HEK293 (cell line): ENCODE measurements around the gene RNASE4.
A peak's percentile ranks its signal among the peaks of the same experiment; 100 is the strongest.

Experiments
- EGR2 ChIP-seq: fragments of 450-650 bp; formaldehyde crosslinking; IDR thresholded peaks from 2 replicates; pipeline ENCODE4 v1.5.1; 2016; ENCODE audit warnings: low read depth, missing biosample characterization, missing genetic modification characterization
- KLF8 ChIP-seq: fragments of 450-650 bp; formaldehyde crosslinking; IDR thresholded peaks from 2 replicates; pipeline ENCODE4 v1.5.1; 2016; ENCODE audit warnings: missing biosample characterization, missing genetic modification characterization
- OVOL3 ChIP-seq: fragments of 450-650 bp; formaldehyde crosslinking; IDR thresholded peaks from 2 replicates; pipeline ENCODE4 v1.5.1; 2016; ENCODE audit warnings: missing biosample characterization, missing genetic modification characterization
- PRDM1 ChIP-seq: fragments of 450-650 bp; formaldehyde crosslinking; IDR thresholded peaks from 2 replicates; pipeline ENCODE4; 2016; ENCODE audit warnings: missing biosample characterization, missing genetic modification characterization
- RBAK ChIP-seq: fragments of 450-650 bp; formaldehyde crosslinking; IDR thresholded peaks from 2 replicates; pipeline ENCODE4 v1.5.1; 2016; ENCODE audit warnings: missing biosample characterization, missing genetic modification characterization
- SALL2 ChIP-seq: fragments of 450-650 bp; formaldehyde crosslinking; IDR thresholded peaks from 2 replicates; pipeline ENCODE4 v1.5.0; 2017; ENCODE audit warnings: missing biosample characterization, mild to moderate bottlenecking, missing genetic modification characterization, borderline replicate concordance
- ZBTB8A ChIP-seq: fragments of 450-650 bp; formaldehyde crosslinking; IDR thresholded peaks from 2 replicates; pipeline ENCODE4 v1.5.1; 2016; ENCODE audit warnings: missing biosample characterization, missing genetic modification characterization
- ZFHX2 ChIP-seq: fragments of 450-650 bp; formaldehyde crosslinking; conservative IDR thresholded peaks from 2 replicates; pipeline ENCODE4 v1.5.1; 2016; ENCODE audit warnings: missing biosample characterization, missing genetic modification characterization
- ZNF184 ChIP-seq: fragments of 450-650 bp; IDR thresholded peaks from 2 replicates; pipeline ENCODE4 v1.5.1; 2018; ENCODE audit warnings: missing biosample characterization, mild to moderate bottlenecking, missing genetic modification characterization
- ZNF223 ChIP-seq: fragments of 450-650 bp; formaldehyde crosslinking; IDR thresholded peaks from 2 replicates; pipeline ENCODE4 v1.5.1; 2016; ENCODE audit warnings: missing biosample characterization, missing genetic modification characterization
- ZNF24 ChIP-seq: fragments of 450-650 bp; formaldehyde crosslinking; IDR thresholded peaks from 2 replicates; pipeline ENCODE4 v1.5.1; 2016; ENCODE audit warnings: missing biosample characterization, missing genetic modification characterization
- ZNF366 ChIP-seq: fragments of 450-650 bp; formaldehyde crosslinking; conservative IDR thresholded peaks from 2 replicates; pipeline ENCODE4 v1.5.1; 2016; ENCODE audit warnings: missing biosample characterization, missing genetic modification characterization
- ZNF501 ChIP-seq: fragments of 450-650 bp; formaldehyde crosslinking; IDR thresholded peaks from 2 replicates; pipeline ENCODE4 v1.5.1; 2016; ENCODE audit warnings: missing biosample characterization, missing genetic modification characterization
- ZNF529 ChIP-seq: fragments of 450-650 bp; formaldehyde crosslinking; IDR thresholded peaks from 2 replicates; pipeline ENCODE4 v1.5.1; 2017; ENCODE audit warnings: missing genetic modification characterization, missing biosample characterization; ENCODE audit not compliant: insufficient replicate concordance
- ZNF558 ChIP-seq: fragments of 450-650 bp; formaldehyde crosslinking; IDR thresholded peaks from 2 replicates; pipeline ENCODE4 v1.5.1; 2016; ENCODE audit warnings: missing biosample characterization, missing genetic modification characterization
- ZNF621 ChIP-seq: fragments of 450-650 bp; formaldehyde crosslinking; IDR thresholded peaks from 2 replicates; pipeline ENCODE4 v1.5.1; 2017; ENCODE audit warnings: missing biosample characterization, missing genetic modification characterization
- ZNF629 ChIP-seq: fragments of 450-650 bp; formaldehyde crosslinking; IDR thresholded peaks from 2 replicates; pipeline ENCODE4 v1.5.1; 2017; ENCODE audit warnings: missing biosample characterization, missing genetic modification characterization
- ZNF768 ChIP-seq: fragments of 450-650 bp; formaldehyde crosslinking; IDR thresholded peaks from 2 replicates; pipeline ENCODE4 v1.5.1; 2018; ENCODE audit warnings: missing biosample characterization, mild to moderate bottlenecking, missing genetic modification characterization
- ZXDB ChIP-seq: fragments of 450-650 bp; formaldehyde crosslinking; IDR thresholded peaks from 2 replicates; pipeline ENCODE4 v1.5.1; 2016; ENCODE audit warnings: missing biosample characterization, missing genetic modification characterization
- TF ChIP-seq, protein P1 (sequence below): fragments of 450-650 bp; formaldehyde crosslinking; IDR thresholded peaks from 2 replicates; pipeline ENCODE4 v1.5.1; 2016; ENCODE audit warnings: missing biosample characterization, missing genetic modification characterization
- TF ChIP-seq, protein P2 (sequence below): fragments of 450-650 bp; formaldehyde crosslinking; IDR thresholded peaks from 2 replicates; pipeline ENCODE4 v1.5.1; 2016; ENCODE audit warnings: missing biosample characterization, missing genetic modification characterization
- TF ChIP-seq, protein P3 (sequence below): fragments of 450-650 bp; formaldehyde crosslinking; IDR thresholded peaks from 2 replicates; pipeline ENCODE4 v1.5.1; 2016; ENCODE audit warnings: missing biosample characterization, missing genetic modification characterization
- TF ChIP-seq, protein P4 (sequence below): fragments of 450-650 bp; formaldehyde crosslinking; IDR thresholded peaks from 2 replicates; pipeline ENCODE4 v1.5.1; 2017; ENCODE audit warnings: missing biosample characterization, missing genetic modification characterization
- TF ChIP-seq, protein P5 (sequence below): fragments of 450-650 bp; IDR thresholded peaks from 2 replicates; pipeline ENCODE4 v1.5.1; 2018; ENCODE audit warnings: missing biosample characterization, missing genetic modification characterization
- TF ChIP-seq, protein P6 (sequence below): fragments of 450-650 bp; formaldehyde crosslinking; IDR thresholded peaks from 2 replicates; pipeline ENCODE4 v1.5.1; 2016; ENCODE audit warnings: missing biosample characterization, missing genetic modification characterization
- TF ChIP-seq, protein P7 (sequence below): fragments of 450-650 bp; formaldehyde crosslinking; optimal IDR thresholded peaks from 2 replicates; pipeline ENCODE3; 2016; ENCODE audit warnings: missing biosample characterization, mild to moderate bottlenecking, missing genetic modification characterization
- TF ChIP-seq, protein P8 (sequence below): fragments of 450-650 bp; formaldehyde crosslinking; IDR thresholded peaks from 2 replicates; pipeline ENCODE4 v1.5.1; 2016; ENCODE audit warnings: missing biosample characterization, missing genetic modification characterization

RNASE4 gene

DNA sequence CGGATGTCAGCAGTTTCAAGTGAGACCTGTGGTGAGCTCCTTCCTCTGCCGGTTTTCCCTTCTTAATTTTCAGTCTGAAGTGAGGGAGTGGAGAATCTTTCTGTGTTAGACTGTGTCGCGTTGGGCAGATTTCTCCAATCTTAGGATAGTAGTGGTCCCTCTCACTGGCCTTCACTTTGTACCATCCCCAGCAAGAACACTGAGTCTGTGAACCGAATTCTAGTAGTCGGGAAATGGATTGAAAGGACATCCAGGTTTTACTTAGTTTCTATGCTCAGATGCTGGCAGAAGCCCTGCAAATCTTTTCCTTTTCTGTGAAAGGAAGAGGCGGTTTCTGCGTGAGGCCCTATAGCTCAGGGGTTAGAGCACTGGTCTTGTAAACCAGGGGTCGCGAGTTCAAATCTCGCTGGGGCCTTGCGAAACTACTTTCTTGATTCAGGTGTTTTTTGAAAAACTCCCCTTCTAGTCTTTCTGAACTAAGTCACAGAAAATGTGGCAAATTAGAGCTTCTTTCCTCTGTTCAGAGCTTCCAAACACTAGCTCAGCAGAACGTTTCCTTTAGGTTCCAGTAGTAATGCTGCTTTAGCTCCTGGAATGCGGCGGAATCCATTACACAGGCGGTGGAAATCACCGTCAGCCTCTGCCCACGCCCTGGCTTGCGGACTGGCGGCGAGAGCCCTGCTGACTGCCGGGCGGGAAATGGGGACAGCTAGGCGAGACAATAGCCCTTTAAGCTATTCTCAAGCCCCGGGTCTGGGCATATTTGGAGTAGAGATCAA, 2.8 kb upstream of the RNASE4 start (continued):
- TF ChIP-seq, protein P1, sequence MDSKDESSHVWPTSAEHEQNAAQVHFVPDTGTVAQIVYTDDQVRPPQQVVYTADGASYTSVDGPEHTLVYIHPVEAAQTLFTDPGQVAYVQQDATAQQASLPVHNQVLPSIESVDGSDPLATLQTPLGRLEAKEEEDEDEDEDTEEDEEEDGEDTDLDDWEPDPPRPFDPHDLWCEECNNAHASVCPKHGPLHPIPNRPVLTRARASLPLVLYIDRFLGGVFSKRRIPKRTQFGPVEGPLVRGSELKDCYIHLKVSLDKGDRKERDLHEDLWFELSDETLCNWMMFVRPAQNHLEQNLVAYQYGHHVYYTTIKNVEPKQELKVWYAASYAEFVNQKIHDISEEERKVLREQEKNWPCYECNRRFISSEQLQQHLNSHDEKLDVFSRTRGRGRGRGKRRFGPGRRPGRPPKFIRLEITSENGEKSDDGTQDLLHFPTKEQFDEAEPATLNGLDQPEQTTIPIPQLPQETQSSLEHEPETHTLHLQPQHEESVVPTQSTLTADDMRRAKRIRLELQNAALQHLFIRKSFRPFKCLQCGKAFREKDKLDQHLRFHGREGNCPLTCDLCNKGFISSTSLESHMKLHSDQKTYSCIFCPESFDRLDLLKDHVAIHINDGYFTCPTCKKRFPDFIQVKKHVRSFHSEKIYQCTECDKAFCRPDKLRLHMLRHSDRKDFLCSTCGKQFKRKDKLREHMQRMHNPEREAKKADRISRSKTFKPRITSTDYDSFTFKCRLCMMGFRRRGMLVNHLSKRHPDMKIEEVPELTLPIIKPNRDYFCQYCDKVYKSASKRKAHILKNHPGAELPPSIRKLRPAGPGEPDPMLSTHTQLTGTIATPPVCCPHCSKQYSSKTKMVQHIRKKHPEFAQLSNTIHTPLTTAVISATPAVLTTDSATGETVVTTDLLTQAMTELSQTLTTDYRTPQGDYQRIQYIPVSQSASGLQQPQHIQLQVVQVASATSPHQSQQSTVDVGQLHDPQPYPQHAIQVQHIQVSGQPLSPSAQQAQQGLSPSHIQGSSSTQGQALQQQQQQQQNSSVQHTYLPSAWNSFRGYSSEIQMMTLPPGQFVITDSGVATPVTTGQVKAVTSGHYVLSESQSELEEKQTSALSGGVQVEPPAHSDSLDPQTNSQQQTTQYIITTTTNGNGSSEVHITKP (tag by site-specific recombination): peak; percentile 66
- peak; percentile 18; the same call in 1 of the 2 replicates for TF ChIP-seq SALL2 (tag by site-specific recombination)
- TF ChIP-seq EGR2 (tag by site-specific recombination): peak; percentile 48; the same call in 1 of the 2 replicates
- TF ChIP-seq, protein P2, sequence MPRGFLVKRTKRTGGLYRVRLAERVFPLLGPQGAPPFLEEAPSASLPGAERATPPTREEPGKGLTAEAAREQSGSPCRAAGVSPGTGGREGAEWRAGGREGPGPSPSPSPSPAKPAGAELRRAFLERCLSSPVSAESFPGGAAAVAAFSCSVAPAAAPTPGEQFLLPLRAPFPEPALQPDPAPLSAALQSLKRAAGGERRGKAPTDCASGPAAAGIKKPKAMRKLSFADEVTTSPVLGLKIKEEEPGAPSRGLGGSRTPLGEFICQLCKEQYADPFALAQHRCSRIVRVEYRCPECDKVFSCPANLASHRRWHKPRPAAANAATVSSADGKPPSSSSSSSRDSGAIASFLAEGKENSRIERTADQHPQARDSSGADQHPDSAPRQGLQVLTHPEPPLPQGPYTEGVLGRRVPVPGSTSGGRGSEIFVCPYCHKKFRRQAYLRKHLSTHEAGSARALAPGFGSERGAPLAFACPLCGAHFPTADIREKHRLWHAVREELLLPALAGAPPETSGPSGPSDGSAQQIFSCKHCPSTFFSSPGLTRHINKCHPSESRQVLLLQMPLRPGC (tag by site-specific recombination): peak; percentile 42; the same call in 1 of the 2 replicates
- TF ChIP-seq OVOL3 (tag by site-specific recombination): no peak
- peak; percentile 36; the same call in 1 of the 2 replicates for TF ChIP-seq ZBTB8A (tag by site-specific recombination)
- TF ChIP-seq ZNF24 (tag by site-specific recombination): peak; percentile 76
- peak; percentile 67 for TF ChIP-seq ZXDB
- TF ChIP-seq KLF8 (tag by site-specific recombination): peak; percentile 65
- TF ChIP-seq, protein P3, sequence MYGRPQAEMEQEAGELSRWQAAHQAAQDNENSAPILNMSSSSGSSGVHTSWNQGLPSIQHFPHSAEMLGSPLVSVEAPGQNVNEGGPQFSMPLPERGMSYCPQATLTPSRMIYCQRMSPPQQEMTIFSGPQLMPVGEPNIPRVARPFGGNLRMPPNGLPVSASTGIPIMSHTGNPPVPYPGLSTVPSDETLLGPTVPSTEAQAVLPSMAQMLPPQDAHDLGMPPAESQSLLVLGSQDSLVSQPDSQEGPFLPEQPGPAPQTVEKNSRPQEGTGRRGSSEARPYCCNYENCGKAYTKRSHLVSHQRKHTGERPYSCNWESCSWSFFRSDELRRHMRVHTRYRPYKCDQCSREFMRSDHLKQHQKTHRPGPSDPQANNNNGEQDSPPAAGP (tag by site-specific recombination): peak; percentile 70; the same call in 1 of the 2 replicates
- peak; percentile 64; the same call in 1 of the 2 replicates for TF ChIP-seq ZNF184
- TF ChIP-seq ZNF366 (tag by site-specific recombination): peak; percentile 39; the same call in 1 of the 2 replicates
- no peak for TF ChIP-seq ZNF621 (tag by site-specific recombination)
- no peak for TF ChIP-seq RBAK (tag by site-specific recombination)
- TF ChIP-seq ZNF223: no peak
- TF ChIP-seq ZNF768: no peak
- TF ChIP-seq, protein P4, sequence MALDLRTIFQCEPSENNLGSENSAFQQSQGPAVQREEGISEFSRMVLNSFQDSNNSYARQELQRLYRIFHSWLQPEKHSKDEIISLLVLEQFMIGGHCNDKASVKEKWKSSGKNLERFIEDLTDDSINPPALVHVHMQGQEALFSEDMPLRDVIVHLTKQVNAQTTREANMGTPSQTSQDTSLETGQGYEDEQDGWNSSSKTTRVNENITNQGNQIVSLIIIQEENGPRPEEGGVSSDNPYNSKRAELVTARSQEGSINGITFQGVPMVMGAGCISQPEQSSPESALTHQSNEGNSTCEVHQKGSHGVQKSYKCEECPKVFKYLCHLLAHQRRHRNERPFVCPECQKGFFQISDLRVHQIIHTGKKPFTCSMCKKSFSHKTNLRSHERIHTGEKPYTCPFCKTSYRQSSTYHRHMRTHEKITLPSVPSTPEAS (tag by site-specific recombination): no peak; the same call in 1 of the 2 replicates
- TF ChIP-seq, protein P5, sequence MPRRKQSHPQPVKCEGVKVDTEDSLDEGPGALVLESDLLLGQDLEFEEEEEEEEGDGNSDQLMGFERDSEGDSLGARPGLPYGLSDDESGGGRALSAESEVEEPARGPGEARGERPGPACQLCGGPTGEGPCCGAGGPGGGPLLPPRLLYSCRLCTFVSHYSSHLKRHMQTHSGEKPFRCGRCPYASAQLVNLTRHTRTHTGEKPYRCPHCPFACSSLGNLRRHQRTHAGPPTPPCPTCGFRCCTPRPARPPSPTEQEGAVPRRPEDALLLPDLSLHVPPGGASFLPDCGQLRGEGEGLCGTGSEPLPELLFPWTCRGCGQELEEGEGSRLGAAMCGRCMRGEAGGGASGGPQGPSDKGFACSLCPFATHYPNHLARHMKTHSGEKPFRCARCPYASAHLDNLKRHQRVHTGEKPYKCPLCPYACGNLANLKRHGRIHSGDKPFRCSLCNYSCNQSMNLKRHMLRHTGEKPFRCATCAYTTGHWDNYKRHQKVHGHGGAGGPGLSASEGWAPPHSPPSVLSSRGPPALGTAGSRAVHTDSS: peak; percentile 21; the same call in 1 of the 2 replicates
- peak; percentile 54; the same call in 1 of the 2 replicates for TF ChIP-seq ZNF501 (tag by site-specific recombination)
- TF ChIP-seq, protein P6, sequence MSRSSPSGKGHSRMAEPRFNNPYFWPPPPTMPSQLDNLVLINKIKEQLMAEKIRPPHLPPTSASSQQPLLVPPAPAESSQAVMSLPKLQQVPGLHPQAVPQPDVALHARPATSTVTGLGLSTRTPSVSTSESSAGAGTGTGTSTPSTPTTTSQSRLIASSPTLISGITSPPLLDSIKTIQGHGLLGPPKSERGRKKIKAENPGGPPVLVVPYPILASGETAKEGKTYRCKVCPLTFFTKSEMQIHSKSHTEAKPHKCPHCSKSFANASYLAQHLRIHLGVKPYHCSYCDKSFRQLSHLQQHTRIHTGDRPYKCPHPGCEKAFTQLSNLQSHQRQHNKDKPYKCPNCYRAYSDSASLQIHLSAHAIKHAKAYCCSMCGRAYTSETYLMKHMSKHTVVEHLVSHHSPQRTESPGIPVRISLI (tag by site-specific recombination): 0 out of 2 replicates have a peak, but pooled peaks have one; percentile 14
- peak; percentile 54; the same call in 1 of the 2 replicates for TF ChIP-seq ZNF629 (tag by site-specific recombination)
- peak; percentile 65 for TF ChIP-seq ZFHX2
- TF ChIP-seq, protein P7, sequence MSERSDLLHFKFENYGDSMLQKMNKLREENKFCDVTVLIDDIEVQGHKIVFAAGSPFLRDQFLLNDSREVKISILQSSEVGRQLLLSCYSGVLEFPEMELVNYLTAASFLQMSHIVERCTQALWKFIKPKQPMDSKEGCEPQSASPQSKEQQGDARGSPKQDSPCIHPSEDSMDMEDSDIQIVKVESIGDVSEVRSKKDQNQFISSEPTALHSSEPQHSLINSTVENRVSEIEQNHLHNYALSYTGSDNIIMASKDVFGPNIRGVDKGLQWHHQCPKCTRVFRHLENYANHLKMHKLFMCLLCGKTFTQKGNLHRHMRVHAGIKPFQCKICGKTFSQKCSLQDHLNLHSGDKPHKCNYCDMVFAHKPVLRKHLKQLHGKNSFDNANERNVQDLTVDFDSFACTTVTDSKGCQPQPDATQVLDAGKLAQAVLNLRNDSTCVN: peak; percentile 10
- peak; percentile 46; the same call in 1 of the 2 replicates for TF ChIP-seq ZNF558 (tag by site-specific recombination)
- no peak for TF ChIP-seq ZNF529 (tag by site-specific recombination)
- TF ChIP-seq, protein P8, sequence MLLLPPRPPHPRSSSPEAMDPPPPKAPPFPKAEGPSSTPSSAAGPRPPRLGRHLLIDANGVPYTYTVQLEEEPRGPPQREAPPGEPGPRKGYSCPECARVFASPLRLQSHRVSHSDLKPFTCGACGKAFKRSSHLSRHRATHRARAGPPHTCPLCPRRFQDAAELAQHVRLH: peak; percentile 37; the same call in 1 of the 2 replicates
- peak; percentile 89 for TF ChIP-seq PRDM1 (tag by site-specific recombination)
